Thyroid gland (tissue), 4 donors: ENCODE results near the gene ARMC10. TPM values are rescaled to one million over a fixed set of nuclear protein-coding genes. Genes with fewer than 3 reads are reported as not detected.
"Not testable (repeated sequence)": the region's sequence is repeated elsewhere in the genome, so short reads cannot be mapped to it uniquely, and the experiment has no call there.

ENCODE experiments used
- DNase-seq, 2 donors: peaks; one replicate each; pipeline ENCODE4 v3.0.0-alpha.2; 2019
- H3K27ac ChIP-seq, 3 donors: fragments of 200-600 bp; sonication (generic); 1 replicate in 2 of 3; 2 replicates in 1 of 3; pipeline ENCODE4 v1.5.1; 2016 to 2019; ENCODE audit warnings: mild to moderate bottlenecking in 1 of 3, moderate library complexity in 1 of 3
- H3K27me3 ChIP-seq: fragments of 200-600 bp; sonication (generic); one replicate; pipeline ENCODE4 v1.5.1; 2019
- H3K36me3 ChIP-seq, 2 donors: fragments of 200-600 bp; sonication (generic); one replicate each; pipeline ENCODE4 v1.5.1; 2016 to 2019
- H3K4me1 ChIP-seq, 2 donors: fragments of 200-600 bp; sonication (generic); one replicate each; pipeline ENCODE4 v1.5.1; 2017 to 2019
- H3K4me3 ChIP-seq, 3 donors: fragments of 200-600 bp; sonication (generic); replicated peaks in 1 of 3; 1 replicate in 2 of 3; 2 replicates in 1 of 3; pipeline ENCODE4 v1.5.1; 2016; ENCODE audit warnings: mild to moderate bottlenecking in 1 of 3
- H3K9me3 ChIP-seq: fragments of 200-600 bp; sonication (generic); one replicate; pipeline ENCODE4 v1.5.1; 2017
- CTCF ChIP-seq, 6 experiments: fragments of 200-600 bp in 3 of 6; fragments of 450-650 bp in 3 of 6; sonication (generic) in 3 of 6; IDR thresholded peaks; one replicate each; pipeline ENCODE4 v1.5.1; 2016 to 2019; ENCODE audit warnings: antibody characterized with exemption in 6 of 6, mild to moderate bottlenecking in 2 of 6, inconsistent platforms in 1 of 6, moderate library complexity in 1 of 6
- POLR2A ChIP-seq, 2 donors: fragments of 450-650 bp; IDR thresholded peaks; one replicate each; pipeline ENCODE4 v1.6.1; 2017; ENCODE audit warnings: antibody characterized with exemption in 2 of 2, mild to moderate bottlenecking in 2 of 2, moderate library complexity in 1 of 2
- WGBS, 2 donors: methylation state at CpG; one replicate each; pipeline ENCODE4 v1.1.5; 2017; 5-methylcytosine and 5-hydroxymethylcytosine counted together
- intact Hi-C: fragments of 100-400 bp; cut with DNase I; formaldehyde crosslinking; loops from one replicate; pipeline ENCODE4 v1.15.1; 2023
- total RNA-seq, 4 donors: library from RNA; depleted of rRNA; stranded (reverse); fragments of >200 nt; gene quantifications; one replicate each; pipeline ENCODE4 v1.2.3, GENCODE V29; 2016

ARMC10 gene
- total RNA-seq, 4 donors from 2014 or later = 44.1 to 72.4 (median 57.8) TPM

GRCh38 chr7:103079836-103080235, 4.9 kb downstream of the ARMC10 start:
- DNase-seq = no peak
- no peak for TF ChIP-seq CTCF (IDR thresholded peaks at IDR 0.05)
- TF ChIP-seq POLR2A (IDR thresholded peaks at IDR 0.05) = no peak
- H3K4me1 ChIP-seq = peaks cover 0 to 12% of the 10 kb centered on the region in 2 donors
- H3K4me3 ChIP-seq = no peak overlapping the region
- no peaks in the 10 kb centered on the region for H3K27me3 ChIP-seq
- no peak overlapping the region for H3K27ac ChIP-seq
- H3K9me3 ChIP-seq = no peaks in the 10 kb centered on the region
- H3K36me3 ChIP-seq = peaks cover 0 to 6% of the 10 kb centered on the region in 2 donors
- intact Hi-C loops = no loop called here
- 89 to 92% methylated on average over 3 of the region's 3 CpGs for WGBS, 2 donors

- Histone ChIP-seq H3K36me3 (peaks cover 0 to 6% of the 10 kb centered on the region in 2 donors), H3K27me3 (no peaks in the 10 kb centered on the region), H3K27ac (no peak overlapping the region), H3K4me3 (no peak overlapping the region), H3K9me3 (no peaks in the 10 kb centered on the region), H3K4me1 (peaks cover 0 to 11% of the 10 kb centered on the region in 2 donors)
- no peak for DNase-seq
- TF ChIP-seq POLR2A (IDR thresholded peaks at IDR 0.05) = no peak
- no peak for TF ChIP-seq CTCF (IDR thresholded peaks at IDR 0.05)
- 98% methylated on average over 2 of the region's 2 CpGs for WGBS, 2 donors
- intact Hi-C loops = no loop called here
These were observed 6.0 kb downstream of the ARMC10 start for GRCh38 chr7:103080923-103081322.

- Histone ChIP-seq H3K36me3 (peaks cover 6 to 7% of the 10 kb centered on the region in 2 donors), H3K27ac (no peak overlapping the region), H3K27me3 (no peaks in the 10 kb centered on the region), H3K9me3 (no peaks in the 10 kb centered on the region), H3K4me1 (no peaks in the 10 kb centered on the region), H3K4me3 (no peak overlapping the region)
- DNase-seq = no peak
- intact Hi-C loops = no loop called here
- TF ChIP-seq POLR2A (IDR thresholded peaks at IDR 0.05) = no peak
- TF ChIP-seq CTCF (IDR thresholded peaks at IDR 0.05) = no peak
- 97 to 100% methylated on average over 1 of the region's 1 CpG for WGBS, 2 donors
These were observed 7.6 kb downstream of the ARMC10 start for GRCh38 chr7:103082497-103082896.

- Histone ChIP-seq H3K4me3 (no peak overlapping the region), H3K36me3 (peaks cover 6 to 7% of the 10 kb centered on the region in 2 donors), H3K9me3 (no peaks in the 10 kb centered on the region), H3K27ac (no peak overlapping the region), H3K4me1 (no peaks in the 10 kb centered on the region), H3K27me3 (no peaks in the 10 kb centered on the region)
- 92 to 96% methylated on average over 3 of the region's 3 CpGs for WGBS, 2 donors
- intact Hi-C loops = no loop called here
- DNase-seq = no peak
- no peak for TF ChIP-seq CTCF (IDR thresholded peaks at IDR 0.05)
- TF ChIP-seq POLR2A (IDR thresholded peaks at IDR 0.05) = no peak
These were observed 8.3 kb downstream of the ARMC10 start for GRCh38 chr7:103083210-103083609.

- H3K9me3 ChIP-seq, H3K4me3 ChIP-seq, H3K4me1 ChIP-seq, H3K27ac ChIP-seq, H3K27me3 ChIP-seq, DNase-seq, intact Hi-C loops, H3K36me3 ChIP-seq: not testable (repeated sequence)
- WGBS, 2 donors = 70% methylated on average over 4 of the region's 4 CpGs
These were observed 17.4 kb downstream of the ARMC10 start for GRCh38 chr7:103092321-103092720.

- Histone ChIP-seq H3K9me3 (no peaks in the 10 kb centered on the region), H3K27ac (no peak overlapping the region), H3K36me3 (no peaks in the 10 kb centered on the region), H3K27me3 (no peaks in the 10 kb centered on the region), H3K4me3 (no peak overlapping the region), H3K4me1 (no peaks in the 10 kb centered on the region)
- TF ChIP-seq POLR2A (IDR thresholded peaks at IDR 0.05) (no peak), CTCF (IDR thresholded peaks at IDR 0.05) (no peak)
- intact Hi-C loops = no loop called here
- no peak for DNase-seq
- whole genome bisulfite sequencing, 2 donors = 58 to 69% methylated on average over 1 of the region's 1 CpG
These were observed 18.5 kb downstream of the ARMC10 start for GRCh38 chr7:103093429-103093828.
